IPS-NIHi7 (cell line): Measurements from ENCODE around the gene AEN.

Experiments
- DNase-seq: peaks from one replicate; pipeline ENCODE4 v3.0.0; 2012; ENCODE audit warnings: mixed read lengths; ENCODE audit errors: extremely low spot score

Gene AEN

GRCh38 chr15:88664151-88664778 lies 43.1 kb downstream of the AEN start:
- no peak for DNase-seq

DNA sequence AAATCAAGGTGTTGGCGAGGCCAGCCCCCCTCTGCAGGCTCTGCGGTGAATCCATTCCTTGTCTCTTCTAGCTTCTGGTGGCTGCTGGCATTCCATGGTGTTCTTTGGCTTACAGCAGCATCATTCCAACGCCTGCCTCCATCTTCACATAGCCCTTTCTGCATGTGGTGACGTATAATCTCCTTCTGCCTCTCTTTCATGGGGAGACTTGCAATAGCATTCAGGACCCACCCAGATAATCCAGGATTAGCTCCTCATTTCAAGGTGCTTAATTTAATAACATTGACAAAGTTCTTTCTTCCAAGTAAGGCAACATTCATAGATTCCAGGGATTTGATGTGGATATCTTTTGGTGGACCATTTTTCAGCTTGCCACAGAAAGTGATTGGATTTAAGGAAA lies 53.5 kb downstream of the AEN start:
- DNase-seq = no peak

DNA sequence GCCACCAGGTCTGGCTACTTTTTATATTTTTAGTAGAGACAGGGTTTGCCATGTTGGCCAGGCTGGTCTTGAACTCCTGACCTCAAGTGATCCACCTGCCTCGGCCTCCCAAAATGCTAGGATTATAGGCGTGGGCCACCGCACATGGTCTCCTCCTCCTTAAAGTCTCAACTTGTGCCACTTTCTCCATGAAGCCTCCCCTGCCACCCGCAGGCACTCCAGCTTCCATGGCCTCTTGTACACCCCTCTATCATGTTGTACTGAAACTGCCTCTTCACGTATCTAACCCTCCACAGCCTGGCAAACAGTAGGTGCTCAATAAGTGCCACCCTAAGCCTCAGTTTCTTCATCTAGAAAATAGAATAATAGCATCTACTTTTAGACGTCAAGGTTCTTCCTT lies 57.6 kb downstream of the AEN start:
- no peak for DNase-seq

DNA sequence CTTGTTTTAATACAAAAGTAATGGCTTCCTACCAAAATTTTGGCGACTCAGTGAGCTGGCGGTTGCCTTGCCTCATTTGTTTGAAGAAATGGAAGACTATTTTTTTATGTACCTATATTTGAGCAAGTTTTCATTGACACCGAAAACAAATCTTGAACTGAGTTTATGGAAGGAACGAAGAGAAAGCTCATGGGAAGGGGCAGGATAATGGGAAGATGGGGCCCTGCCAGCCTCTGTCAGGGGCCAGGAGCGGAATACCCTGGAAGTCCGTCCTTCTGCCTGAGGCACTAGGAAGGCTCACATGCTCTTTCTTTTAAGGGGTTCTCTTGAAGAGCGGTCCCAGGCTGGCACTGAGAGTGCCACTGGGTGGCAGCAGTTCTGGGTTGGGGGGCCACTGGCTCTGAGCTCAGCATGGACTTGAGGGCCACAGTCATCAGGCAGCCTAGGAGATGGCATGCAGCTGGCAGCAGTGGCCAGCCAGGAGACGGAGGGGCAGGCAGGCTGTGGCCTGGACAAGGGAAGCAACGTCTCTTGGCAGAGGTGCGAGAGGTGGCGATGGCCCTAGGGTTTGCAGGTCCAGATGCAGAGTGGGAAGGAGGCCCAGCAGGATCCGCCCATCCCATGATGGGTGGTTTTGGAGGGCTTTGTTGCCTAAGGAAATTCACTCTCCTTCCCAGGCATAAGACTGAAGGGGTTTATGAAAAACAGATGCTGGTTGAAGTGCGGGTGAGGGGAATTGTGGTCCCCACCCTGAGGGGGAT lies 59.3 kb downstream of the AEN start:
- DNase-seq = no peak

DNA sequence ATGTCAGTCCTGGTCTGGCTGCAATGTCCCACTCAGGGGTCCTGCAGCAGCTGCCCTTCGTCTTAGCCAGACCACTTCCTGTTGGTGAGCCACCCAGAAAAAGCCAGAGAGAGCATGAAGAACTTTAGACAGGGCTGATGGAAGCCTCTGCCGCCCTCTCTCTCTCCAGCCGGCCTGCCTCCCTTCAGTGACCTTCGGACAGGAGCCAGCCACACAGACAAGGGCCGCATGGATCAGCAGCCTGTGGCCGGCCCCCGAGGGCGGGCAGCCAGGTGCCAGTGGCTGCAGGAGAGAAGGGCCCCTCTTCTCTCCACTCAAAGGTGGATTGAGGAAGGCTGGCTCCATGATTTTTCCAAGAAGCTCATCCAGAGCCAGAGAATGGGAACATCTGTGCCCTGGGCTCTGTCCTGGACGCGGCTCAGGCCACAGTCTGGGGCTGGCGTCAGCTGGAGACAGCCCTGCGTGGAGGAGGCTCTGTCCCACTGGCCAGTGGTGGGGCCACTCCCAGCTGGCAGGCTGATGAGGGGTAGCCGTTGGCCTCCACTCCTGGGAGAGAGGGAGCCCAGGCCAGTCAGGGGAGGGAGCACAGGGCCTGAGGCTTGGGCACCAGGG lies 60.6 kb downstream of the AEN start:
- no peak for DNase-seq
